Activated CD4-positive, alpha-beta T cell treated with anti-CD3 and anti-CD28 coated beads, Interleukin-2, amount 50 U/mL, for 1 hour (primary cell): ENCODE data around the gene ZNF653.
"Not testable (repeated sequence)": the region's sequence is repeated elsewhere in the genome, so short reads cannot be mapped to it uniquely, and the experiment has no call there.

Experiments used
- DNase-seq: peaks from one replicate; pipeline ENCODE4 v3.0.0-alpha.2; 2020

Gene ZNF653

DNA sequence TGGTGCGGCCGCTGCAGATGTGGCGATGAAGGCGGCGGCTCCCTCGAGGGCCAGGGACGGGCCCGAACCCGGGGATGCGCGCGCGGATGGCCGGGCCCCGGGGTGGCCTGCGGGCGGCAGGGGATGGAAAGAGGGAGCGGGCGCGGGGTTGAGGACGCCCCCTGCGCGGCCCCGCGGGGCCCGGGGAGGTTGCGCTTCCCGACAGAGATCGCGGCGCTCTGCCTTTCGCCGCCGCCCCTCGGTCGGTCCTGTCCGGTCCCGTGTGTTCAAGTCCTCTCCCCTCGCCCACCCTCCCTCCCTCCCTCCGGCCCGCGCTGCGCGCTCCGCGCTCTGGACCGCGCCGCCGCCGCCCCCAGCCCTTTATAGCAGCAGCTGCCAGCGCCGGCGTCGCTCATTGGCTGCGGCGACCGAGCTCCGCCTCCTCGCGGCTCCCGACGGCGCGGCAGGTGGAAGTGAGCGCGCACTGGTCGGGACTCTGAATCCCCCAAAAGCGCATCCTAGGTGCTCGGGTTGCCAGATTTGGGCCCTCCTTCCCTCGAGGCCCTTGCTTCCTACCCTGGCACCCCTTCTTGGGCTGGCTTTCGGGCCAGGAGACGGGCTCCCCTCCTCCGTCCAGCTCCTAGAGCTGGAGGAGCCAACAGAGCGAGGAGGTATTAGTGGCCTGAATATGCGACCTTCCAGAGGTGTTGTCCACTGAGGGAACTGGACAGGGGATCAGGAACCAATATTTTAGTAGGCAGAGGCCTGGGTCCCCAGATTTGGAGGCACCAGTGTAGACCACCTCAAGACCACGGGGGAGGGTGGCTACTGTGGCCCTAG is 24.7 kb downstream of the ZNF653 start, which contains the start of gene ELAVL3:
ELAVL3 (minus strand) TSS at position 332 of the 819 bp plus-strand sequence. CDS start 438 bp downstream, outside the sequence.
- no peak for DNase-seq

DNA sequence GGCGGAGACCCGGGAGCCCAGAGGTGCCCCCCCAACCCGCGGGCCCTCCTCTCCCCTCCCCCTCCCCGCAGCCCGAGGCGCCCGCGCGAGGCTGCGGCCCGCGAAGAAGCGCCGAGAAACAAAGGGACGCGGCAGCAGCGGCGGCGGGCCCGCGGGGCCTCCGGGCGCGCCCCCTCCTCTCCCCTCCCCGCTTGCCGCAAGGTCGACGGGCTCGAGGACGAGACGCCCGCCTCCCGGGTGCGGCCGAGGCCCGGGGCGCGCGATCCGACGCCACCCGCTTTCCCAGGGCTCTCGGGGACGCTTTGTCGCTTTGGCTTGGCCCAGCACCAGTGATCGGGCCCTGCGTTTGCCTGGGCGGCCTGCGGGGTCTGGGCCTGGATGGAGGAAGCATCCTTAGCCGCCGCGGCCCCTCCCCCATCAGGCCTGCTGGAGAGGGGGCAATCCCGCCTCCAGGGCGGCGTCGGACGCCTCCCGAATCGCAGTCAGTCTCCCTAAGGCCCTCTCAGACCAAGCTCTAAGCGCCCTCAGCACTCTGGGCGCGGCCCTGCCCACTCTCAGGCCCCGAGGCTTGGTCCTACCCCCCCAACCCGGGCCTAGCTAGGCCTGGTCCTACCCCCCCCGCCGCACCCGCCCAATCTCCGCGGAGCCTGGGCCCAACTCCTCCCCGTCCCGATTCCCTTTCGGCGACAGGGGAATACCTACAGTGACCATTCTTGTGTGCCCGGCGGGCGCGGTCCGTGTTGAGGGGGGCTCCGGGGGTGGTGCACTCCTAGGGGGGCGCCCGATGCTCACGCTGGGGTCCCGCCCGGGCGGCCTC is 25.5 kb downstream of the ZNF653 start:
- DNase-seq: no peak

DNA sequence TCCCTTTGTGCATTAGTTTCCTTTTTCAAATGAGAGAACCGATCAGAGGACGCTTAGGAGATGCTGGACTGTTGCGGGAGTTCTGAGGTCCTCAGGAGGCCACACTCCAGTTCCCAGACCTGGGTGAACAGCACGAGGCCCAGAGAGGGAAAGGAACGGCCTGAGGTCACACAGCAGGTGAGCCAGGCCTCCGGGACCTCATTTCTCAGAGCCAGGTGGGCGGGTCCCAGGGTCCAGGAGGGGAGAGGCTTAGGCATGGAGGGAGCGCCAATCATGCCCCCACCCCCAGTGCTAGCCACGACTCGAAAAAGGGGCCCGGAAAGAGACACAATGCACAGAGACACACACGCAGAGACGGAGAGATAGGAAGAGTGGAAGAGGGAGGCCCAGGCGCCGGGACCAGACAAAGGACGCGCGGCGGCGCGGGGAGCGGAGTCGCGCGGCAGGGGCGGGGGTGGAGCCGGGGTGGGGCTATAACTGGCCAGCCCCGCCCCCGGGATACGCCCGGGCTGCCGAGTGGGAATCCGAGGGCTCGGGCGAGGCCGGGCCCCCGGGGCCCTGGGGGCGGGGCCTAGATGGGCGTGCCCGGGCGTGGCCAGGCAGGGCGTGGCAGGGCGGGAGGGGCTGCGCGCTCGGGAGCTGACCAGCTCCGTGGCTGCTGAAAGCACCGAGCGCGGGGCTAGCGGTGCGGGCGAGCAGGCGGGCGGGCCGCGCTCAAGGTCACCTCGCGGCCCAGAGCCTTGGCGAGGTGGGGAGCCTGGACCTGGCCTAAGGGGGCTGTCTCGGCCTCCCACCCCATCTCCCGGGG is 26.3 kb downstream of the ZNF653 start:
- DNase-seq: no peak

DNA sequence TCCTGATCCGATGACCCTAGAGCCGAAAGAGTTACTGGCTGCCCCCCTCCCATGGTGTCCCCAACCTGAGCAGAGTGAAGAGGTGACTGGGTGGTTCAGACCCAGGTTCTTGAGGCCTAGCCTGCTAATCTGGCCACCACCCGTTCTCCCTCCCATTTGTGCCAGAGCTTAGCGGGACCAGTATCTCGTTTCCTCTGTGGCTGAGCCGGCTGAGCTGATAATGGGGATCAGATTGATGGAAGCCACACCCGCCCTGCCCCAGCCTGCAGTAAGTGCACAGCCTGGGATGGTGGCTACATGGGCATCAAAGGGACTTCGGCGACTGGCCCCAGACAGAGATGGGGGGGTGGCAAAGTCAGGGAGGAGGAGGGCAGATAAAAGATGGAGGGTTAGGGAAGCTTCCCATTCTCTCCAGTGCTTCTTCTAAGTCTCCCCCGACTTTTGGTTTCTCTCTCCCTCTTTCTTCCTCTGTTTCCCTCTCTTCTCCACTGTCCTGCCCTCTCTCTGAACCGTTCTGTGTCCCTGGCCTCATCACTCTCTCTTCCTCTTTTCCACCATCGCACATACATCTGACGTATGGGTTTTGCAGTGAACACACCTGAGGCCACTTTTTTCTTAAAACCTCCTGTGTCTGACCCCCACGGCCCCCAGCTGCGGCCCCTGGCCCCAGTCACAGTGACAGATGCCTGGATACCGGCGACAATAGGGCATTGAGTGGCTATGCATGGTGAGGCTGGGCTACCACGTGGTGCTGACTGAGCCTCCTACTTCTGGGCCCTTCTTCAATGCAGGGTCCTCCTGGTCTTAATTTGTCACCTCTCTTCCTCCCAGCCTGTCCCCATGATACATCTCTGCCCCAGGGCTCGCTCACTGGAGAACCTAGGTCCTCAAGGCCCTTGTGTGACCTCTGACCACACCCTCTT is 27.2 kb downstream of the ZNF653 start:
- no peak for DNase-seq

DNA sequence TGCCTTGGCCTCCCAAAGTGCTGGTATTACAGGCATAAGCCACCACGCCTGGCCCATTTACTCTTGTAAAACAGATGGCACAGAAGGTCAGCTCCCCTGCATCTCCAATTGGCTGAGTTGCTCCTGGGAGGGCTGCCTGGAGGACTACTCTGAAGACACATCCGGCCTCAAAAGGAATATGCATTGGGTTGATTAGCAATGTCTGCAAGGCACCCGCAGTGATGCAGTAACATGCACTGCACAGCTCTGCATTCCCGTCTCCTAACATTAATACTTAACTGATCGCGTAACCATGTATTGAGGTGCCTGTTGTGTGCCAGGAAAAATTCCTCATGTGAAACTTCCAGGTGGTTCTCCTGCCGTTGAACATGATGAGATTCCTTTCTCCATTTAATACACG is 29.8 kb downstream of the ZNF653 start:
- DNase-seq: no peak

DNA sequence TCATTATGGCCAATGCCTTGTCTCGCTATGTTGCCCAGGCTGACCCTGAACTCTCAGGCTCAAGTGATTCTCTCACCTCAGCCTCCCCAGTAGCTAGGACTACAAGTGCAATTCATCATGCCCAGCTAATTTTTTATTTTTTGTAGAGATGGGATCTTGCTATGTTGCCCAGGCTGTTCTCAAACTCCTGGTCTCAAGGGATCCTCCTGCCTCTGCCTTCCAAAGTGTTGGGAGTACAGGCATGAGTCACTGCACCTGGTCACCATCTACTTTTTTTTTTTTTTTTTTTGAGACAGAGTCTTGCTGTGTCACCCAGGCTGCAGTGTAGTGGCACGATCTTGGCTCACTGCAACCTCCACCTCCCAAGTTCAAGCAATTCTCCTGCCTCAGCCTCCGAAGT is 30.3 kb downstream of the ZNF653 start:
- DNase-seq: not testable (repeated sequence)

DNA sequence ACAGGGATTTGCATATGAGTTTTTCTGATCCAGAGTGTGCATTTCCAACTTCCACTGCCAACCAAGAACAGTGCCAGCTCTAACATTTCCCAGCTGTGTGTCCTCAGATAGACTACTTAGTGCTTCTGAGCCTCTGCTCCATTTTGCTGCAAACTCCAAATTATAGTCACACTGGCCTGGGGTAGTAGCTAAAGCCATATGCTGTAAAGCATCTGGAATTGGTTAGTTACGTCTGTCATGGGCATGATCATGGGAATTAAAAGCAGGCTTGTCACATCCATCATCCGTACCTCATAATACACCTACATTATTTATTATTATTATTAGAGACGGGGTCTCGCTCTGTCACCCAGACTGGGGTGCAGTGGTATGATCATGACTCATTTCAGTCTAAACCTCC is 31.9 kb downstream of the ZNF653 start:
- no peak for DNase-seq

DNA sequence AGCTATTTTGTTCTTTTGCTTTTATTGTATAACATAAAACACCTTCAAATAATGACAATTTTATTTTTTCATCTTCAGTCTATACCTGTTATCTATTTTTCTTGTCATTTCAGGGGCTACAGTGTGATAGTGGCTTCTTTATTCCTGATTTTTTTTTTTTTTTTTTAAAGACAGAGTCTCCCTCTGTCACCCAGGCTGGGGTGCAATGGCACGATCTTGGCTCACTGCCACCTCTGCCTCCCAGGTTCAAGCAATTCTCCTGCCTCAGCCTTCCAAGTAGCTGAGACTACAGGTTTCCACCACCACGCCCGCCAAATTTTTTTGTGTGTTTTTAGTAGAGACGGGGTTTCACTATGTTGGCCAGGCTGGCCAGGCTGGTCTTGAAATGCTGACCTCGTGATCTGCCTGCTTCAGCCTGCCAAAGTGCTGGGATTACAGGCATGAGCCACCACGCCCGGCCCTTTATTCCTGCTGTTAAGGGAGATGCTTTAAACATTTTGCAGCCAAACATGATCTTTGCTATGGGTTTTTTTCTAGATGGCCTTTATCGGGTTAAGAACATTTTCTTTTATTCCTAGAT is 37.3 kb downstream of the ZNF653 start:
- DNase-seq: not testable (repeated sequence)

DNA sequence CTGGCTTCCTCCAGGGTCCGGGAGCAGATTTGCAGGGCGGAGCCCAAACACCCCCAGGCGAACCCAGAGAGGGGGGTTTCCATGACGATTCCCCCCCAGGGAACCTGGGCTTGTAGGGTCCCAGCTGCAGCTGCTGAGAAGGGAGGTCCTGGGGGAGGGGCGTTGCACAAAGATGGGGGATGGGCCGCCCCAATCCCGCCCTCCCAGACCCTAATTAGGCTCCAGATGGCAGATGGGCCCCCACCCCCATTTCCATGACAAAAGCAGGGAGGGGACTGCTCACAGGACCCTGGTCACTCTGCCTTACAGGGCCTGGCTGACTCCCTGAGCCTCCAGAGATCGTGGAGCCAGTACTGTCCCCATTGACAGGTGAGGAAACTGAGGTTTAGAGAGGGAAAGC is 40.0 kb downstream of the ZNF653 start:
- DNase-seq: no peak

DNA sequence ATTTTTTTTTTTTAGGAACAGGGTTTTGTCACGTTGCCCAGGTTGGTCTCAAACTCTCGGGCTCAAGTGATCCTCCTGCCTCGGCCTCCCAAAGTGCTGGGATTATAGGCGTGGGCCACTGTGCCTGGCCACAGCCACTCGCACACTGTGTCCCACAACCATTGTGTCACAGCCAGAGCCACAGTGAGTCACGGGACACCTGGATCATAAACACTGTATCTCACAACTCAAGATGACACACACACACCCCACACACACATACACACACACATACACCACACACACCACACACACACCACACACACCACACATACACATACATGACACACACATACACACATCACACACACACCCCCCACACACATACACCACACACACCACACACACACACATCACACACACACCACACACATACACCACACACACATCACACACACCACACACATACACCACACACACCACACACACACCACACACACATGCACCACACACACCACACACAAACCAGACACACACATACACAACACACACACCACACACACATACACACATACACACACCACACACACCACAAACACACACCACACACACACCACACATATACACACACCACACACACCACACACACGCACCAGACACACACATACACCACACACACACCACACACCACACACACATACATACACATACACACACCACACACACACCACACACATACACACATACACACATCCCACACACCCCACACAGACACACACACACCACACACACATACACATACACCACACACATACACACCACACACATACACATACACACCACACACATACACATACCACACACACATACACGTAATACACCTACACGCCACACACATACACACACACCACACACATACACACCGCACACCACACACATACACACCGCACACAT is 41.0 kb downstream of the ZNF653 start:
- DNase-seq: no peak

DNA sequence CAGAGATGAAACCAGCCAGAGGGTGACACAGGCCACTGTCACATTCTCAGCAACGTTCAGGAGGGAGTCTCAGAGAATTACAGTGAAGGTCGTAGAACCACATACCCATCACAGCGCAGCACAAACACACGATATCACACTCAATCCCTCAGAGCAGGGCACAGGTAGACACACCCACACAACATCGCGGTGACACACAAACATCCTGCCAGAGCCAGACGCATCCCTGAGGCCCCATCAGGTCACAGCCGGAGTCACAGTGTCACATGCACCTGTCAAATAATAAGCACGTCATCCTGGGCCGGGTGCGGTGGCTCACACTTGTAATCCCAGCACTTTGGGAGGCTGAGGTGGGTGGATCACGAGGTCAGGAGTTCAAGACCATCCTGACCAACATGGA is 42.2 kb downstream of the ZNF653 start:
- peak; percentile 10 for DNase-seq

DNA sequence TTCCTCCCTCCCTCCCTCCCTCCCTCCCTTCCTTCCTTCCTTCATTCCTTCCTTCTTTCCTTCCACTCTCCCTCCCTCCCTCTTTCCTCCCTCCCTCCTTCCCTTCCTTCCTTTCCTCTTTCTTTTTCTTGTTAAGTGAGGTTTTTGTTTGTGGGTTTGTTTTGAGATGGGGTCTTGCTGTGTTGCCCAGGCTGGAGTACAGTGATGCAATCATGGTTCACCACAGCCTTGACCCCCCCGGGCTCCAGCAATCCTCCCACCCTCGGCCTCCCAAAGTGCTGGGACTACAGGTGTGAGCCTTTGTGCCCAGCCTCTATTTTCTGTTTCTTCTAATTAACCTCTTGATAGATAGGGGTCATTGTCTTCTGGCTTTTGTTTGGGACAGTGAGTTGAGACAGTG is 44.2 kb downstream of the ZNF653 start:
- no peak for DNase-seq

DNA sequence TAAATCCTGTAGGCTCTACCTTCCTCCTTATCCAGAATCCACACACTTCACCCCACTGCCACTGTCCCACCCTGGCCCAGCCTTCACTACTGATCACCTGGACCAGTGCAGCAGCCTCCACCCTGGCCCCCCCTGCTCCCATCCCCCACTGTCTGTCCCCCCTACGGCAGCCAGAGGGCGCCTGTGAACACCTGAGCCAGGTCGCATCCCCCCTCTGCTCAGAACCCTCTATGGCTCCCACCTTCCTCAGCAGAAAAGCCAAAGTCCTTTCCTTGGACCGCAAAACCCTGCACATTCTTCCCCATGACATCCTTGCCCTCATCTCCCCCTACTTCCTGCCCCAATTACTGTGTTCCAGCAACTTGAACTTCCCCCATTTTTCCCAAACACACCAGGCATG is 45.4 kb downstream of the ZNF653 start:
- DNase-seq: no peak

DNA sequence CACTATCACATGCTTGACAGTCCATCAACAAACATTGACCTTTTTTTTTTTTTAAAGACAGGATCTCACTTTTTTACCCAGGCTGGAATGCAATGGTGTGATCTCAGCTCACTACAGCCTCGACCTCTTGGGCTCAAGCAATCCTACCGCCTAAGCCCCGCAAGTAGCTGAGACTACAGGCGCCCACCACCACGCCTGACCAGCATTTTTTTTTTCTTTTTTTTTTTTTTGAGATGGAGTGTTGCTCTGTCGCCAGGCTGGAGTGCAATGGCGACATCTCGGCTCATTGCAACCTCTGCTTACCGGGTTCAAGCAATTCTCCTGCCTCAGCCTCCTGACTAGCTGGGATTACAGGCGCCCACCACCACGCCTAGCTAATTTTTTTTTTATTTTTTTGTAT is 46.7 kb downstream of the ZNF653 start:
- not testable (repeated sequence) for DNase-seq

DNA sequence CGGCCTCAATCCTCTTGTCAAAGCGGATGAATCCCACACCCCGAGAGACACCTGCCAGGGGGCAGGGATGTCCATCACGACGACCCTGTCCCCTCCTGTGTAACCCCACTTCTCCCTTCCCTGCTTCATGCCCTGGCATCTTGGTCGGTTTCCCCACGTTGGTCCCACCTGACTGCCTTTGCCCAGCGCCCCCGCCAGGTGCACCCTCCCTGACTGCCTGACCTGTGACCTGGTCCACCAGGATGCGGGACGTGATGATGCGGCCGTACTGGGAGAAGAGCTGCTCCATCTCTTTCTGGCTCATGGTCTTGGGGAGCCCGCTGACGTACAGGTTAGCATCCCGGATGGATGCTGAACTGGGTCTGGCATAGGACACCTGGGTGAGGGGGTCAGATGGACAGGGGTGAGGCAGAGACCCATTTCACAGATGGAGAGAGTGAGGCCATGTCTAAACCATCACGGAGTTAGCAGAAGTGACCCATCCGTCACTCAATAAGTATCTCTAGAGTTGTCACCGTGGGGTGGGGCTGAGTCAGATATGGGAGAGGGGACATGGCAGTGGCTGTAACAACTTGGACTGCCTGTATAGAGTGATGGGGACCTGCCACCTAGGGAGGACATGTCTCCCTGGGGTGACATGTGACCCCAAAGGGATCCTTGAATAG is 47.3 kb downstream of the ZNF653 start:
- DNase-seq: no peak

DNA sequence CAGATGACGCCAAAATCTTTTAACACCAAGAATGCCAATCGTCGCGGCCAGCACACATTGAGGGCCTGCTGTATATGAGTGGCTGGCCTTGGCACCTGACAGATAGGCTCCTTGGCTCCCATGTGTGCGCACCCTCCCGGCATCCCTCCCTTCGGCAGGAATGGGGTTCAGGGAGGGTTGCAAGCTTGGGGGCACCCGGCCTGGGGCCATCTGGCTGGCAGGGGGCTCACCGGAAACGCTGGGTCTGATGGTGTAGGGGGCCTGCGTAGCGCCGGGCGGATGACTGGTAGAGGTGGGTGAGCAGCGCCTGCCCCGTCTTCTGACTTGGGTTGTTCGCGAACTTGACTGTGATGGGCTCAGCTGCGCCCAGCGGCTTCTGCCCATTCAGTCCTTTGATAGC is 47.8 kb downstream of the ZNF653 start:
- DNase-seq: no peak

DNA sequence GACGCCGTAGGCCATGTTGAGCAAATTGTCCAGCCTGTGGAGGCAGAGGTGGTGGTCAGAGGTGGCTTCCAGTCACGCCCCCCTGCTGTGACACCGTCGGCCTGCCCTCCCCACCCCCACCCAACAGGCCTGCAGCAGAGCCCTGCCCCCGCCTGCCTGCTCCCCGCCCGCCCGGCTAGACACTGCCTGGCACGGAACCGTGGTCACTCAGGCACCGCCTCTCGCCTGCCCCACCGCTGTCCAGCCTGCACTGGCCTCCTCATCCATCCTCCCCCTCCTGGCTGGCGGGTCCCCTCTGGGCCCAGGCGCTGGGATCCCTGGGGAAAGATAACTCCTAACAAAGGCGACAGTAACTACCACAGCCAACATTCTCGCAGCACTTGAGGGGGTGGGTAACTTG is 48.5 kb downstream of the ZNF653 start:
- no peak for DNase-seq

DNA sequence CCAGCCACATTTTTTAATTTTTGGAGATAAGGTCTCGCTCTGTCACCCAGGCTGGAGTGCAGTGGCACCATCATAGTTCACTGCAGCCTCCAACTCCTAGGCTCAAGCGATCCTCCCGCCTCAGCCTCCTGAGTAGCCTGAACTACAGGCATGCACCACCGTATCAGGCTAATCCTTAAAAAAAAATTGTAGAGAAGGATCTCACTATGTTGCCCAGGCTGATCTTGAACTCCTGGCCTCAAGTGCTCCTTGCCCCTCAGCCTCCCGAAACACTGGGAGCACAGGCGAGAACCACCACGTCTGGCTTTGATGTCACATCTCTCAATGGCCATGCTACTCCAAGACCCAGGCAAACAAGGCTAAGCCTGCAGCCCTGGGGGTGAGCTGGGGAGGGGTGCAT is 49.0 kb downstream of the ZNF653 start:
- no peak for DNase-seq

DNA sequence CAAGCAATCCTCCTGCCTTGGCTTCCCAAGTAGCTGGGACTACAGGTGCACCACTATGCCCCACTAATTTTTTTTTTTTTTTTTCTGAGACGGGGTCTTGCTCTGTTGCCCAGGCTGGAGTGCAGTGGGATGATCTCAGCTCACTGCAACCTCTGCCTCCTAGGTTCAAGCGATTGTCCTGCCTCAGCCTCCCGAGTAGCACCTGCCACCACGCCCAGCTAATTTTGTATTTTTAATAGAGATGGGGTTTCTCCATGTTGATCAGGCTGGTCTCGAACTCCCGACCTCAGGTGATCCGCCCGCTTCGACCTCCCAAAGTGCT is 50.4 kb downstream of the ZNF653 start:
- DNase-seq: not testable (repeated sequence)
